HCEC 1CT (cell line): Measurements from ENCODE around the gene TMEM50B.
"Not testable (repeated sequence)": the region's sequence is repeated elsewhere in the genome, so short reads cannot be mapped to it uniquely, and the experiment has no call there.

ENCODE experiments used
- DNase-seq: peaks from one replicate; pipeline ENCODE4 v3.0.0-alpha.2; 2017

Gene TMEM50B

GRCh38 chr21:33479679-33480480 is at the start of gene TMEM50B:
Gene TMEM50B, minus strand, starts transcription at chr21:33479974. Its CDS starts 11,089 bp downstream, at chr21:33468885.
- peak; percentile 94 for DNase-seq

DNA sequence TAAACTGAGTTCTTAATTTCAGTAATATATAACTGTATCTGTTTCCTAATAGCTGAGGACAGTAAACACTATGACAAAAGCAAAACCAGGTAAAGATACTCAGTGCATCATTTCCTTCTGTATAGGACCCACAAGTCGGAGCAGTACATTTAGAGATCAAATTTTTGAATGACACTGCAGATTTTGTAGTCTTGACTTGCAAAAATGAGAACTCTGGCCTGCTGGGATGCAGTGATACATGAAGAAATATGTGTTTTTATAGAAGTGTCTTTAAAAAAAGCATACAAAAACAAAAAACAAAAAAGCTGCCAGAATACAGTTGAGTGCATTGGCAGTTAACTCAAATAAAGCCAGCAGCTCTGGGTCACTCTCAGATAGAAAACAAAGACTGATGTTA is 43.2 kb upstream of the TMEM50B start:
- DNase-seq, result no peak

DNA sequence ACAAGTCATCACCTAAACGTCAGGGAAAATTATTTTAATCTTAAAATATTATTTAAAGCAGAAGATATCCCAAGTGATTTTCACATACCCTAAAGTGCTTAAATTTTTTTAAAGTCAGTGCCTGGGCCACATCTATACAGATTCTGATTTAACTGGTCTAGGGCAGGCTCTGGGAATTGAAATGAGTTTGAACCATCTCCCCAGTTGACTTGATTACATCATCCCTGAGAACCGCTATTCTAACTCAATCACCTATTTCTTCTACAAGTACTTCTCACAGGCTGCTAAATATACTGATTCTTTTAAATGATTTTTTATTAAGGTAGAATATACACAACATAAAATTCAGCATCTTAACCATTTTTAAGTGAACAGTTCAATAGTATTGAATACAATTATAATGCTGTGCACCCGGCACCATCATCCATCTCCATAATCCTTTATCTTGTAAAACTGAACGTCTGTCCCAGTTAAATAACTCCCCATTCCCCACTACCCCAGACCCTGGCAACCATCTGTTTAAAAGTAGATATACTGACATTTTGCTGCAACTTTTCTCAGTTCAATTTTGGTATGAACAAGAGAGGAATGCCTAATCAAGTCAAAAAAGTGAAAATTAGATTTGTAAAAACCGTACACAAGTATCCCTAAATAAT is 42.7 kb upstream of the TMEM50B start:
- DNase-seq, result no peak

DNA sequence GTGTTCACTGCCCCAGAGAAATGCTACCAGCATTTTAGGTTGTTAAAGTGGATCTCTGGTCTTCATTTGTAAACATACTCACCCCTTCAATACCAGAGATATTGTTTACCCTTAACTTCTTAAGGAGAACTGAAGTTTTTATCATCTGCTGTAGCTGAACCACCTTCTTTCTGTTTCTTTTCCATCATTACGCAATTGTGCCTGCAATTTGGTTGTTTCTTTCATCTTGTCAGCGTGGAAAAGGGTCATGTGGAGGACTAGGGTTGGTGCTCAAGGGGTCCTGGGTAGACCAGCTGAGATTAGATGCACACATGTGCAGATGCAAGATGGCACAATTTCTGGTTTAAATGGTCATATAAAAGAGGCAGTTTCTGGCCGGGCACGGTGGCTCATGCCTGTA is 39.1 kb upstream of the TMEM50B start:
- DNase-seq, result no peak

GRCh38 chr21:33514229-33514628 is 34.5 kb upstream of the TMEM50B start:
- DNase-seq, result no peak

- no peak for DNase-seq
These were observed 32.7 kb upstream of the TMEM50B start for GRCh38 chr21:33512481-33512880.

DNA sequence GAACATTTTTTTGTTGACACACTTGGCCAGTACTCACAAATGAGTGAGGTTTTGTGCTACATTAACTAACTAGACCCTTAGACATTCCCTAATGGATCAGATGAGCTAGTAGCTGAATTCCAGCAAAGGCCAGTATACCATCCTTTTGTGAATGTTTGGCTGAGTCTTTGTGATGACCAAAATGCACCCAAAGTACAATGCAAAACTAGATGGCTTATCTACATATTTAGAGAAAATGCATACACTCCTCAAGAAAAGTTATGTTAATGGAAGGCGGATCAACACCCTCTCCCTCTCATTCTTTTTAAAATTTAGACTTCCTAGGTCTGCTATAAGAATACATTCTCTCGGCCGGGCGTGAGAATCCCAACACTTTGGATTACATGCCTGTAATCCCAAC is 31.9 kb upstream of the TMEM50B start:
- DNase-seq, result no peak

DNA sequence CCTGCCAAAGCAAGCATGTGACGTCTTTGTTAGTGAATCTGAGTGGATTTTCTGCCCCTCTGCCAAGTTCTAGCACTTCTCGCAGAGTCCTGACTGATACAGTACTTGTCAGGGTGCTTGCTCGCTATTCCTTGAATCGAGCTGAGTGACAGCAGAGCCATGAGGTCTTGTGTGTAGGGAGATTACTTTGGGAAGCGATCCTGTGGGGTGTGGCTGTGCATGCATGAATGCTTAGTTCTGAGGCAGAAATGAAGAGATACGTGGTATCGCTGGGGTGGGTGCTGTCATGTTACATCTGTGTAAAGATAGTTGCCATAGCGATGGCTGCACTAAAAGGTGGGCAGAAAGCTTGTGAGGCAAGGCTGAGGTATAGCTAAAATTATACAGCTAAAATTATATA is 31.1 kb upstream of the TMEM50B start:
- no peak for DNase-seq

- DNase-seq, result not testable (repeated sequence)
These were observed 27.2 kb upstream of the TMEM50B start for GRCh38 chr21:33507003-33507402.

DNA sequence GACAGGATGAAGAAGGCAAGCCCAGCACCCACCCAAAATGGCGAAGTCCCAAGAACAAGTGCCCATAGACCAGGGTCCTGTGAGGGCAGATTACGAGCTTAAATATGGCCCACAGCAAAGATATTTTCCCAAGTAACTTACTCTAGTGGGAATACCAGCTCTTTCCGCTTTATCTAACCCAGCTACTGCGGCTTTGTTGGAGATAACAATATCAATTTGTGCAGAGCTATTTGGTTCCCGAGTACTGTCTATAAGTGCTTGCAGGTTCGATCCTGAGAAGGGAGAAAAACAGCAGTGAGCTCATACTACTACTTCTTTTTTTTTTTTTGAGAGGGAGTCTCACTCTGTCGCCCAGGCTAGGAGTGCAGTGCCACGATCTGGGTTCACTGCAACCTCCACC is 26.1 kb upstream of the TMEM50B start:
- no peak for DNase-seq

GRCh38 chr21:33496345-33496744 is 16.6 kb upstream of the TMEM50B start:
- no peak for DNase-seq

- no peak for DNase-seq
These were observed 16.0 kb upstream of the TMEM50B start for GRCh38 chr21:33495743-33496142.

- no peak for DNase-seq
These were observed 14.0 kb upstream of the TMEM50B start for GRCh38 chr21:33493756-33494155.

- DNase-seq, result peak; percentile 52
These were observed 12.8 kb upstream of the TMEM50B start for GRCh38 chr21:33492571-33492970.

DNA sequence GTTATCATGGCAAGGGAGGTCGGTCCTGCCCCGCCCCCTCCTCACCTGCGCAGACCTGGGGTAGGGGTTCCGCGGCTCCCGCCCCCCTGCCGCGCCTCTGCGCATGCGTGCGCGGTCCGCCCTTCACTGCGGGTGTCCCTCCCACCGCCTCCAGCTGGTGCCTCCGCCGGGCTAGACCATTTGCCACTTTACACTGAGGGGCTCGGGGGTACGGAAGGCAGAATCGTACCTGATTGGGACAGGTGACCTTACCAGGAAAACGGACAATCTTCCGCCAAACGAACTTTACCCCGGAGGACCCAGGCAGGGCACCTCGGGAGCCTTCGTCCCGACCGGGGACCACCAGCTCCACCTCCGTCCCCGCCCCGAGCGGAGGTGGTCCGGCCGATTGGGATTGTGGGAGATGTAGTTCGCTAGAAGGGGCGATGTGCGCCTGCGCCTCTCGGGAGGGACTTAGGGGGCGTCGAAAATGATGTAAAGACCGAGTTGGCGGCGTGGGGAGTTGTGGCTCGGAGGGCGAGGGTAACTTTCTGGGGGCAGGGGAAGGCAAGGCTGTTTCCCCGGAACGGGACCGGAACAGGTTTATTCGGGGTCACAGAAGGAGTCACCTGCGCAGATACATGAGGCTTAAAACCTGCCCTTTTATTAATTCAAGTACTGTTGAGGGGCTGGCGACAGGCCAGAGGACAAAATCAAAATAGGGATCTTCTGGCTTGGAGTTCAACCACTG is 11.8 kb upstream of the TMEM50B start, which contains the start of gene DNAJC28:
DNAJC28 (minus strand) TSS at position 344 of the 730 bp plus-strand sequence. CDS start 2,323 bp downstream, outside the sequence.
- DNase-seq, result peak; percentile 84

DNA sequence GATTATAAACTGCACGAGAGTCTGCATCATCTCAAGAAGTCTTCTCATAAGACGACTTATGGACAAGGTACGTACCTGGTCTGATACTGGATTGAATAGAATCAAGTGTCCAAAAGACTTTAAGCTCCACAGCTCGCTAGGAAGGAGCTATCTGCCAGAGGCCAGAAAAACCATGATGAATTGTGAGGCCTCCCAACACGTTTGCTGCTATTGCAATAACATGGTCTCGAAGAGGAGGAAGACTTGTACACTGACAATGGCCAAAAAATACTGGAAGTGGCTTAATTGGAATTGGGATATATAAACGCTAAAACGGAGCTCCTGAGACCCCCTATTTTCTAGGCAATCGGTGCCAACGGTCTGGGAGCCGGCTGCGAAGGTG is 11.2 kb upstream of the TMEM50B start:
- no peak for DNase-seq

DNA sequence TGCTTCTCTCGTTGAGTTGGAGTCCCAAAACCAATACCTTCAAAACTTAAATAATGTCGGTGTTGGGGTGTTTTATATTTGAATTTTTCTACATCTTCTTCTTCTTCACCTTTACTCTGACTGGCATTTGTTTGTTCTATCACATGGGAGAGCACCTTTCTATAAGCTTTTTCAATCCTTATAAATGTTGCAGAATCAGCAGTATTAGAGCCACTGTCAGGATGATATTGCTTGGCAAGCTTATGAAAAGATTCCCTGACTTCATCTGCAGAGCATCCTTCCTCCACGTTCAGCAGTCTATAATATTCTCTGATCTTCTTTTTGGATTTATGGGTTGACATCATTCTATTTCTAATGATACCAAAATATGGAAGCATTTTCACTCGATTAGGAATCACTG is 9.2 kb upstream of the TMEM50B start:
- DNase-seq, result no peak

- no peak for DNase-seq
These were observed 8.2 kb upstream of the TMEM50B start for GRCh38 chr21:33487996-33488395.

DNA sequence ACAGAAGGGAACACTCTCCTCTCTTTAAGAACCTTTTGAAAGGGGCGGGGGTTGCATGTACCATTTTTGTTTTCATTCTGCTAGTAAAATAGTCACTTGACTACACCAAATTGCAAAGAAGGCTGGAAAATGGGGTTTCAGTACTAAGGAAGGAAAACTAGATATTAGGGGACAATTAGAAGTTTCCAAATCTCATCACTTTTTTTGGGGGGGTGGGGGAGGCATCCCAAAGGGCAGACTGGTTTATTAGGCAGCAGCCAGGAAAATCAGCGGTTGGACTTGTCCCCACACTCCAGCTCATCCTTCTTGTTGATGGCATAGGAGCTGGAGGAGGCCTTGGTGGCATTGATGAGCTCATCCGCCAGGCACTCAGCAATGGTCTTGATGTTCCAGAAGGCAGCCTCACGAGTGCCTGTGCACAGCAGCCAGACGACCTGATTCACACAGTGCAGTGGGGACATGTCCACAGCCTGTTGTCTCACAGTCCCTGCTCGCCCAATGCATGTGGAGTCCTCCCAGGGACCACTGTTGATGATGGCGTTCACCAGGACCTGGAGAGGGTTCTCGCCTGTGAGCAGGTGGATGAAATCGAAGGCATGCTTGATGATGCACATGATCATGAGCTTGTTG is 1.7 kb upstream of the TMEM50B start:
- DNase-seq, result no peak

DNA sequence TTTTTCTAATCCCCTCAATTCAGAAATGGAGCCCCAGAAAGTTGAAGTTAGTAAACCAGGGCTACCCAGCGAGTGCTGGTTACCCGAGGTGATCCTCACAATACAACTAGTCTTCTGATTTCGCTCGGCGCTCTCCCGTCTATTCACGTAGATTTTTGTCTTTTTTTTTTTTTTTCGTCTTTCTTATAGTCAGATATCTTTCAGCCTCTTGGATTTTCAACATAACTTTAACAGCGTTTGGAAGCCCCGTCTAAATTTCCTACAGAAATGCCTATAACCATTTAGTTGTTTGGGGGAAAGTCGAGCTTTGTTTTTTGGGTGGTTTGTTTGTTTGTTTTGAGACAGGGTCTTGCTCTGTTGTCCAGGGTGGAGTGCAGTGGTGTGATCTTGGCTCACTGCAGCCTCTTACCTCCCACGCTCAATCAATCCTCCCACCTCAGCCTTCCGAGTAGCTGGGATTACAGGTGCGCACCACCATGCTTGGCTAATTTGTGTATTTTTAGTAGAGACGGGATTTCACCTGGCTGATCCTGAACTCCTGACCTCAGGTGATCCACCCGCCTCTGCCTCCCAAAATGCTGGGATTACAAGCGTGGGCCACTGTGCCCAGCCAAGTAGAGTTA is 818 bp upstream of the TMEM50B start:
- DNase-seq, result no peak

DNA sequence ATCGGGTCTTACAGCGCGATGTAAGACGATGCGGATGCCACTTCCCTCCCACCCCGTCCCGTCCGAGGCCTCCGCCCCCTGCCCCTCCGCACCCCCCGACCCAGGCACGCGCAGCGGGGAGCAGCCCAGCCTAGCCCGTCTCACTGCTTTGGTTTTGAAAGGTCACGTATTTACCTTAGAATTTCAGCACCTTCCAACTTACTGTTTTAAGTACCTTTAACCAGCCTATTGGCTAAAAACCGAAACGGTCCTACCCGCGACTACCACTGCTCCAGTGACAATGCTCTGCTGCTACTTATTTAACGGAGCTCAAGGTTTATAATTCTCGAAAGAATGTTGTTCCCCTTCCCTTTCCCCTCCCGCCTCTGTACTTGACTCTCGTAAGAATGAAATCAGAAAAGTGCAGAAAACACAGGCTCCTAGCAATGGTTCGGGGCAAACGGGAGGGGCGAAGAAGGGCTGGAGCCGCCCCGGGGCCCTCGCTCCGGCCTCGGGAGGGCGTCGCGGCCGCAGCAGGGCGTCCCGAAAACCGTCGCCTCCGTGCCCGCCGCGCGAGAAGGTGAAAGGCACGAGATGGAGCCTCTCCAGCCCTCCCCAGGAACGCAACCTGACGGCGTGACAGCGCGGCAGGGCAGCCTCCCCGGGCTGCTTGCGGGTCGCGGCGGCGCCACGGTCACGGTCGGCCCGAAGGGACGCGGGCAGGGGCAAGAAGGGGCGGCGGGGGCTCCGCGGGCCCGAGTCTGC is 667 bp downstream of the TMEM50B start:
- DNase-seq, result peak; percentile 30

GRCh38 chr21:33478182-33478581 is 1.6 kb downstream of the TMEM50B start:
- DNase-seq, result no peak
